Endothelial cell of umbilical vein (primary cell): ENCODE measurements around the gene BNIP5. TPM values are rescaled to one million over a fixed set of nuclear protein-coding genes. Genes with fewer than 3 reads are reported as not detected.

ENCODE experiments used
- BruUV-seq: library from RNA; stranded (reverse); fragments of 400-500 nt; replicated peaks from 2 replicates; lab custom pipeline; 2021; lab: Mats Ljungman, UMichigan
- CTCF ChIA-PET: fragments of 300-600, 350-600 bp; sonication (Branson Sonifier 250); formaldehyde crosslinking; loops from one replicate; lab custom pipeline; 2021; ENCODE audit warnings: antibody characterized with exemption, inconsistent platforms; lab: Charles Lee
- POLR2A ChIA-PET: fragments of 300-600, 350-600 bp; sonication (Branson Sonifier 250); formaldehyde crosslinking; loops from one replicate; lab custom pipeline; 2021; ENCODE audit warnings: antibody characterized with exemption, inconsistent platforms; lab: Charles Lee
- DNase-seq: peaks from one replicate; pipeline ENCODE4 v3.0.0-alpha.2; 2011; ENCODE audit warnings: low read depth, low spot score
- FAIRE-seq: peaks from 2 replicates; lab custom pipeline; 2011; peaks lifted over from hg19 to GRCh38; lab: Jason Lieb, UNC
- H2AFZ ChIP-seq: 2 replicates; pipeline ENCODE4 v1.6.0; 2012; ENCODE audit warnings: low read depth, low read length, control low read depth, inconsistent platforms
- H3K27ac ChIP-seq: 2 replicates; pipeline ENCODE4 v1.5.1; 2011; ENCODE audit warnings: low read depth, mild to moderate bottlenecking, control low read depth, low read length, moderate library complexity; ENCODE audit not compliant: insufficient read depth
- H3K27me3 ChIP-seq, 2 experiments: 2 replicates each; pipeline versions ENCODE4 v1.6.0 to v1.6.1; 2011; ENCODE audit warnings: low read length in 2 of 2, mixed read lengths in 1 of 2; ENCODE audit not compliant: control insufficient read depth in 2 of 2, insufficient read depth in 2 of 2
- H3K36me3 ChIP-seq, 2 experiments: 2 replicates in 1 of 2; 3 replicates in 1 of 2; pipeline ENCODE4 v1.5.1; 2011; ENCODE audit warnings: low read length in 2 of 2, mild to moderate bottlenecking in 1 of 2, moderate library complexity in 1 of 2; ENCODE audit not compliant: control insufficient read depth in 2 of 2, insufficient read depth in 2 of 2; ENCODE audit errors: extremely low read depth in 1 of 2
- H3K4me1 ChIP-seq: 3 replicates; pipeline ENCODE4 v1.5.1; 2011; ENCODE audit warnings: mild to moderate bottlenecking, low read length; ENCODE audit not compliant: control insufficient read depth, insufficient read depth; ENCODE audit errors: extremely low read depth
- H3K4me2 ChIP-seq: 2 replicates; pipeline ENCODE4 v1.6.1; 2011; ENCODE audit warnings: low read length, control low read depth, mixed read lengths; ENCODE audit not compliant: insufficient read depth
- H3K4me3 ChIP-seq, 3 experiments: fragments of 200-600 bp in 1 of 3; sonication (generic), shearing (Covaris generic) in 1 of 3; replicated peaks in 1 of 3; 2 replicates each; pipeline ENCODE4 v1.5.1; 2011 to 2016; ENCODE audit warnings: control low read depth in 3 of 3, low read length in 3 of 3, mild to moderate bottlenecking in 2 of 3, inconsistent platforms in 1 of 3, low read depth in 1 of 3, moderate library complexity in 1 of 3; ENCODE audit not compliant: insufficient read depth in 1 of 3
- H3K79me2 ChIP-seq: 2 replicates; pipeline ENCODE4 v1.6.0; 2012; ENCODE audit warnings: low read length, inconsistent platforms; ENCODE audit not compliant: control insufficient read depth, insufficient read depth
- H3K9ac ChIP-seq: replicated peaks from 2 replicates; pipeline ENCODE3; 2011; ENCODE audit warnings: low read length, control low read depth; ENCODE audit not compliant: insufficient read depth; ENCODE audit errors: extremely low read depth
- H3K9me1 ChIP-seq: replicated peaks from 3 replicates; pipeline ENCODE4 v1.6.0; 2011; ENCODE audit warnings: mild to moderate bottlenecking, low read length; ENCODE audit not compliant: control insufficient read depth, insufficient read depth; ENCODE audit errors: extremely low read depth
- H3K9me3 ChIP-seq: replicated peaks from 2 replicates; pipeline ENCODE4 v1.5.1; 2012; ENCODE audit warnings: low read length, inconsistent platforms; ENCODE audit not compliant: control insufficient read depth, insufficient read depth
- H4K20me1 ChIP-seq: replicated peaks from 2 replicates; pipeline ENCODE3; 2011; ENCODE audit warnings: mild to moderate bottlenecking, low read length; ENCODE audit not compliant: control insufficient read depth, insufficient read depth; ENCODE audit errors: extremely low read depth
- CTCF ChIP-seq, 2 donors: IDR thresholded peaks; 1 replicate in 1 of 2; 2 replicates in 1 of 2; pipeline ENCODE4 v1.5.1; 2011; ENCODE audit warnings: low read length in 2 of 2, mild to moderate bottlenecking in 2 of 2, moderate library complexity in 2 of 2, control low read depth in 1 of 2, inconsistent platforms in 1 of 2, low read depth in 1 of 2; ENCODE audit not compliant: insufficient read depth in 1 of 2; ENCODE audit errors: extremely low read depth in 1 of 2
- MAX ChIP-seq: IDR thresholded peaks from 2 replicates; pipeline ENCODE4 v1.6.1; 2011; ENCODE audit not compliant: insufficient read depth, insufficient read length
- MYC ChIP-seq: IDR thresholded peaks from one replicate; pipeline ENCODE4 v1.6.1; 2011; ENCODE audit warnings: mild to moderate bottlenecking, low read depth, low read length
- dilution Hi-C: fragments of 300-500 bp; cut with MboI; formaldehyde crosslinking; loops from one replicate; pipeline ENCODE4 v1.15.0; 2019; ENCODE audit warnings: low sequenced_read_pairs; ENCODE audit not compliant: extremely low pct_ligation_motif_present
- intact Hi-C: fragments of 100-400 bp; cut with micrococcal nuclease; formaldehyde crosslinking; loops from one replicate; pipeline ENCODE4 v1.10.0; 2022
- polyA plus RNA-seq, 4 experiments: library from polyadenylated mRNA; depleted of rRNA in 3 of 4; stranded (reverse) in 3 of 4; unstranded in 1 of 4; fragments of >200 nt; gene quantifications; 2 replicates each; pipeline versions ENCODE4 v1.2.1 to v1.2.3, GENCODE V29; 2011 to 2012; ENCODE audit warnings: missing spikeins in 1 of 4
- total RNA-seq: library from RNA; stranded (reverse); gene quantifications from 2 replicates; pipeline ENCODE4 v1.2.3, GENCODE V29; 2021

BNIP5 gene
- total and polyA plus RNA-seq, 2 donors (not counting 3 experiments of a cell fraction or from before 2014, with no cell fraction given), result not detected

GRCh38 chr6:36340618-36341454 is 4.1 kb upstream of the BNIP5 start:
- ChIA-PET CTCF (interaction anchor here (0.7 to 13.2 kb wide), 48 partner anchors 8 to 348 kb away, joined by 3 to 373 read pairs (median 4); partner anchors contain the start of genes KCTD20 and PXT1), POLR2A (interaction anchor here (0.5 to 1.3 kb wide), 3 partner anchors 10 to 55 kb away, joined by 3 to 4 read pairs (median 3); no protein-coding TSS in a partner anchor)
- H3K27ac ChIP-seq, result no peak overlapping the region
- dilution Hi-C loops (no loop called here), intact Hi-C loops (loop anchor here (1.0 kb wide), 3 partner anchors 9 to 39 kb away; no protein-coding TSS in a partner anchor)
- peak; percentile 78 for FAIRE-seq
- peak; percentile 59 for DNase-seq
- H3K9me1 ChIP-seq, result no peaks in the 10 kb centered on the region
- no TSS peak for BruUV-seq
- H3K9me3 ChIP-seq, result no peaks in the 10 kb centered on the region
- H2AFZ ChIP-seq, result peak overlapping the region; percentile 55
- TF ChIP-seq CTCF (IDR thresholded peaks at IDR 0.05; ENCODE audit: extremely low read depth in 1 of 2, insufficient read depth in 1 of 2, low read depth in 1 of 2, low read length in 2 of 2) (peak; percentile 98 to 99), MYC (no peak), MAX (no peak)
- no peaks in the 10 kb centered on the region for H3K79me2 ChIP-seq
- H3K4me2 ChIP-seq, result peak overlapping the region; percentile 47
- peaks cover 4% of the 10 kb centered on the region for H3K4me1 ChIP-seq
- no peaks in the 10 kb centered on the region for H4K20me1 ChIP-seq
- no peaks in the 10 kb centered on the region for H3K36me3 ChIP-seq
- H3K4me3 ChIP-seq, result no peak overlapping the region
- H3K27me3 ChIP-seq, result peaks cover 36 to 43% of the 10 kb centered on the region in 2 experiments
- peak overlapping the region; percentile 19 for H3K9ac ChIP-seq
